Psoas muscle (tissue), 8 donors: Measurements from ENCODE around the gene PPP3CB. TPM values are rescaled to one million over a fixed set of nuclear protein-coding genes. Genes with fewer than 3 reads are reported as not detected.

Experiments used
- ATAC-seq, 4 donors: fragments of 200-7000 bp; cut with Tn5 transposase; one replicate each; pipeline ENCODE4 v1.9.1; 2020; ENCODE audit warnings: moderate library complexity in 3 of 4, mild to moderate bottlenecking in 2 of 4
- DNase-seq, 2 donors: peaks; one replicate each; pipeline ENCODE4 v3.0.0-alpha.2; 2020
- H3K27ac ChIP-seq: fragments of 200-600 bp; one replicate; pipeline ENCODE4 v1.8.0; 2022
- H3K27me3 ChIP-seq, 3 donors: fragments of 200-600 bp in 1 of 3; one replicate each; pipeline versions ENCODE4 v1.6.1 to v1.8.0; 2013 to 2022; ENCODE audit warnings: low read length in 2 of 3, mild to moderate bottlenecking in 2 of 3, moderate library complexity in 1 of 3; ENCODE audit not compliant: insufficient read depth in 3 of 3
- H3K36me3 ChIP-seq, 2 donors: fragments of 200-600 bp in 1 of 2; one replicate each; pipeline versions ENCODE4 v1.6.1 to v1.8.0; 2013 to 2022; ENCODE audit warnings: low read depth in 1 of 2, mild to moderate bottlenecking in 1 of 2, moderate library complexity in 1 of 2; ENCODE audit not compliant: insufficient read depth in 1 of 2
- H3K4me1 ChIP-seq: fragments of 200-600 bp; one replicate; pipeline ENCODE4 v1.8.0; 2022
- H3K4me3 ChIP-seq: fragments of 200-600 bp; one replicate; pipeline ENCODE4 v1.8.0; 2022; ENCODE audit warnings: mild to moderate bottlenecking
- H3K9me3 ChIP-seq: fragments of 200-600 bp; one replicate; pipeline ENCODE4 v1.8.0; 2022
- CTCF ChIP-seq: fragments of 200-600 bp; IDR thresholded peaks from one replicate; pipeline ENCODE4 v1.8.0; 2022; ENCODE audit warnings: antibody characterized with exemption
- WGBS, 3 donors: extraction: QIAGEN DNeasy Blood & Tissue Kit; methylation state at CpG; one replicate each; pipeline versions ENCODE4 v1.1.6 to v1.1.7; 2013; 5-methylcytosine and 5-hydroxymethylcytosine counted together
- intact Hi-C, 2 donors: fragments of 100-400 bp; cut with DNase I; formaldehyde crosslinking; loops; one replicate each; pipeline versions ENCODE4 v1.11.0 to v1.14.2; 2022
- polyA plus RNA-seq, 3 donors: library from polyadenylated mRNA; stranded (reverse); fragments of 200-250 nt; gene quantifications; one replicate each; pipeline ENCODE4 v1.2.3, GENCODE V29; 2013
- total RNA-seq, 4 donors: library from RNA; stranded (reverse); fragmentation: NEBNext Ultra II Directional in 2 of 4; extraction: Animal tissue kit (Norgen Biotek cat#: 25700) in 2 of 4; gene quantifications; one replicate each; pipeline versions ENCODE4 v1.2.1 to v1.2.4, GENCODE V29; 2021 to 2023
- donor health status: healthy with polysubstance abuse.
- donor health status: DM: no; HTN: no; CAD: no; lungs with moderate emphysema.
- donor health status: Bipolar disorder and iron deficiency.
- donor health status: healthy.
- donor health status: DM: yes; HTN: yes; CAD: no.
- donor health status: DM: no; HTN: no; CAD: no.
- donor health status: DM: no; HTN: no; CAD: no.
- donor health status: DM: yes; HTN: yes; CAD: no.

PPP3CB gene
- total and polyA plus RNA-seq, 7 donors, result 52.2 to 177 (median 132) TPM

GRCh38 chr10:73480158-73480557 is 15.7 kb downstream of the PPP3CB start:
- Histone ChIP-seq H3K9me3 (no peaks in the 10 kb centered on the region), H3K27ac (peak overlapping the region; percentile 20), H3K27me3 (no peaks in the 10 kb centered on the region), H3K4me1 (no peaks in the 10 kb centered on the region), H3K4me3 (no peak overlapping the region), H3K36me3 (peaks cover 4 to 54% of the 10 kb centered on the region in 2 donors)
- 75 to 90% (median 83%) methylated on average over 7 of the region's 7 CpGs for WGBS, 3 donors
- TF ChIP-seq CTCF, result no peak
- ATAC-seq (no peak), DNase-seq (no peak)
- intact Hi-C loops, result no loop called here

- TF ChIP-seq CTCF, result no peak
- intact Hi-C loops, result no loop called here
- DNase-seq (no peak), ATAC-seq (no peak)
- no peaks in the 10 kb centered on the region for H3K9me3 ChIP-seq
- H3K36me3 ChIP-seq, result peaks cover 4 to 69% of the 10 kb centered on the region in 2 donors
- H3K4me1 ChIP-seq, result no peaks in the 10 kb centered on the region
- WGBS, 3 donors, result 79 to 90% (median 83%) methylated on average over 3 of the region's 3 CpGs
- no peak overlapping the region for H3K4me3 ChIP-seq
- no peak overlapping the region for H3K27ac ChIP-seq
- no peaks in the 10 kb centered on the region for H3K27me3 ChIP-seq
Observed at GRCh38 chr10:73478636-73479035, 17.2 kb downstream of the PPP3CB start.

DNA sequence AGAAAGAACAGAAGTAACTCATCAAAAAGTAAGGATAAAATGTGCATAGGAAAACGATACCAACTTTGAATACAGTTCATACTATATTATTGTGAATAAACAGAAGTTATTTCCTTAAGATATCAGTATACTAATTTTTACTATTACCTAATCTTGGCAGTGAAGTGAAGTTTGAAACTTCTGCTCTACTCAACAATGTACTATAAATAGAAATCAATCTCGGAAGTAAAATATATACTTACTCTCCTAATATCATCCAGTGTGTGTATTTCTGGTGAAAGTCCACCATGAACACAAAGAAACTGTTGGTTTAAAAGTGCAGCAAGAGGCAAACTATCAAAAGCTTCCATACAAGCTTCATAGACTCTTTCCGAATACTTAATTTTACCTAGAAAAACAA is 24.6 kb downstream of the PPP3CB start:
- no peak for TF ChIP-seq CTCF
- peaks cover 55% of the 10 kb centered on the region for H3K4me1 ChIP-seq
- peak overlapping the region; percentile 84 for H3K27ac ChIP-seq
- H3K9me3 ChIP-seq, result no peaks in the 10 kb centered on the region
- intact Hi-C loops, result no loop called here
- no peak overlapping the region for H3K4me3 ChIP-seq
- DNase-seq, result no peak
- H3K27me3 ChIP-seq, result no peaks in the 10 kb centered on the region
- peak in 1 of 4 donors; percentile 33 for ATAC-seq
- peaks cover 4 to 85% of the 10 kb centered on the region in 2 donors for H3K36me3 ChIP-seq
- 41 to 52% (median 47%) methylated on average over 3 of the region's 3 CpGs for WGBS, 3 donors

GRCh38 chr10:73469579-73469978 is 26.2 kb downstream of the PPP3CB start:
- DNase-seq, result no peak
- Histone ChIP-seq H3K27me3 (no peaks in the 10 kb centered on the region), H3K4me3 (peak overlapping the region; percentile 2), H3K9me3 (no peaks in the 10 kb centered on the region), H3K27ac (peak overlapping the region; percentile 84), H3K4me1 (peaks cover 68% of the 10 kb centered on the region), H3K36me3 (peaks cover 0 to 75% of the 10 kb centered on the region in 2 donors)
- peak; percentile 72 to 83 (median 75) for ATAC-seq
- no peak for TF ChIP-seq CTCF
- intact Hi-C loops, result loop anchor here (5.0 kb wide), 2 partner anchors 37 to 47 kb away; partner anchors contain the start of gene MSS51 (in 1 of the 2)

DNA sequence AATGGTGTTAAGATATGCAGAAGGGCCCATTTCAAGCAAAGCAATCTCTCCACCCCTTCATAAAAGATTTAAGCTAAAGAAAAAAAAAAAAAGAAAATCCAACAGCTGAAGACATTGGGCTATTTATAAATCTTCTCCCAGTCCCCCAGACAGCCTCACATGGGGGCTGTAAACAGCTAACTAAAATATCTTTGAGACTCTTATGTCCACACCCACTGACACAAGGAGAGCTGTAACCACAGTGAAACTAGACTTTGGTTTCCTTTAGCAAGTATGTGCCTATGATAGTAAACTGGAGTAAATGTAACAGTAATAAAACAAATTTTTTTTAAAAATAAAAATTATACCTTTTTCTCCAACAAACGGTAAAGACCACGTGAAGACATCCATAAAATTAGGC is 28.6 kb downstream of the PPP3CB start:
- 54 to 76% (median 55%) methylated on average over 2 of the region's 2 CpGs for WGBS, 3 donors
- intact Hi-C loops, result loop anchor here (5.0 kb wide), 2 partner anchors 35 to 45 kb away; partner anchors contain the start of gene MSS51 (in 1 of the 2)
- Histone ChIP-seq H3K27me3 (no peaks in the 10 kb centered on the region), H3K9me3 (no peaks in the 10 kb centered on the region), H3K4me3 (peak overlapping the region; percentile 61), H3K4me1 (peaks cover 64% of the 10 kb centered on the region), H3K27ac (peak overlapping the region; percentile 84), H3K36me3 (peaks cover 0 to 62% of the 10 kb centered on the region in 2 donors)
- ATAC-seq (peak in 3 of 4 donors; percentile 34 to 68 (median 50)), DNase-seq (no peak)
- no peak for TF ChIP-seq CTCF
